K562 (cell line): ENCODE measurements around the gene BCL10. TPM values are rescaled to one million over a fixed set of nuclear protein-coding genes. Genes with fewer than 3 reads are reported as not detected.

Experiments
- ARNT ChIP-seq, 2 experiments: fragments of 450-650 bp; IDR thresholded peaks; 2 replicates each; pipeline ENCODE4 v1.6.1; 2016; ENCODE audit warnings: mild to moderate bottlenecking in 1 of 2
- FOXA1 ChIP-seq: fragments of 450-650 bp; IDR thresholded peaks from 2 replicates; pipeline ENCODE4 v1.6.1; 2016; ENCODE audit warnings: mild to moderate bottlenecking, borderline replicate concordance
- KDM5B ChIP-seq: fragments of 200-600 bp; sonication (generic); IDR thresholded peaks from 2 replicates; pipeline ENCODE4 v1.6.1; 2012; ENCODE audit warnings: low read depth, mild to moderate bottlenecking, moderate library complexity, low read length, control low read depth, inconsistent platforms; ENCODE audit not compliant: insufficient replicate concordance
- RCOR1 ChIP-seq, 2 experiments: IDR thresholded peaks; 2 replicates each; pipeline ENCODE4 v1.6.1; 2012; ENCODE audit warnings: low read depth in 2 of 2, low read length in 2 of 2, borderline replicate concordance in 1 of 2, improper control_type of control experiment in 1 of 2
- SMAD2 ChIP-seq: fragments of 150-350 bp; IDR thresholded peaks from 2 replicates; pipeline ENCODE4 v1.6.1; 2014; ENCODE audit warnings: low read depth, mild to moderate bottlenecking, low read length
- ZNF12 ChIP-seq: sonication (generic); formaldehyde crosslinking; IDR thresholded peaks from 2 replicates; pipeline ENCODE4 v1.4.0; 2020; ENCODE audit warnings: mild to moderate bottlenecking, missing genetic modification reagents
- polyA plus RNA-seq, 8 experiments: library from polyadenylated mRNA; depleted of rRNA in 4 of 8; stranded (reverse) in 5 of 8; unstranded in 3 of 8; fragments of >200 nt; fragmentation: Nextera tagmentation in 2 of 8; fragmentation: Illumina TruSeq in 1 of 8; extraction: Ambion mirVana in 2 of 8; extraction: Trizol in 1 of 8; gene quantifications; 2 replicates each; pipeline versions ENCODE4 v1.2.1 to v1.2.3, GENCODE V29; 2011 to 2014; ENCODE audit warnings: inconsistent platforms in 1 of 8, missing spikeins in 1 of 8
- total RNA-seq, 7 experiments: library from RNA; depleted of rRNA in 6 of 7; stranded (reverse); fragments of >200 nt in 6 of 7; fragmentation: Illumina TruSeq in 2 of 7; extraction: Trizol in 2 of 7; gene quantifications; 2 replicates each; pipeline versions ENCODE4 v1.2.1 to v1.2.3, GENCODE V29; 2011 to 2021; ENCODE audit warnings: low replicate concordance in 1 of 7
- TF ChIP-seq, protein P1 (sequence below): fragments of 450-650 bp; formaldehyde crosslinking; IDR thresholded peaks from 2 replicates; pipeline ENCODE4 v1.4.0; 2020; ENCODE audit warnings: mild to moderate bottlenecking, moderate library complexity
- TF ChIP-seq, protein P2 (sequence below): fragments of 250-450 bp; sonication (Bioruptor Pico); IDR thresholded peaks from 2 replicates; pipeline ENCODE4 v1.5.1; 2021; ENCODE audit warnings: mild to moderate bottlenecking
- TF ChIP-seq, protein P3 (sequence below): sonication (generic); formaldehyde crosslinking; IDR thresholded peaks from 2 replicates; pipeline ENCODE4 v1.8.0; 2022; ENCODE audit warnings: missing genetic modification reagents, mild to moderate bottlenecking, borderline replicate concordance
- TF ChIP-seq, protein P4 (sequence below): fragments of 450-650 bp; IDR thresholded peaks from 2 replicates; pipeline ENCODE4 v1.7.0; 2016; ENCODE audit warnings: borderline replicate concordance
- TF ChIP-seq, protein P5 (sequence below): IDR thresholded peaks from 2 replicates; pipeline ENCODE4 v1.6.1; 2012; ENCODE audit warnings: low read depth, low read length, improper control_type of control experiment, borderline replicate concordance
- TF ChIP-seq, protein P6 (sequence below): fragments of 450-650 bp; formaldehyde crosslinking; IDR thresholded peaks from 2 replicates; pipeline ENCODE4 v1.4.0; 2022; ENCODE audit warnings: missing genetic modification characterization
- TF ChIP-seq, protein P7 (sequence below): sonication (generic); IDR thresholded peaks from 2 replicates; pipeline ENCODE4 v1.6.1; 2016

BCL10 gene
- total and polyA plus RNA-seq, 9 of the 15 experiments (the other 6 are each of a cell fraction or from before 2014, with no cell fraction given): 8.0 to 19.4 (median 12.3) TPM

DNA sequence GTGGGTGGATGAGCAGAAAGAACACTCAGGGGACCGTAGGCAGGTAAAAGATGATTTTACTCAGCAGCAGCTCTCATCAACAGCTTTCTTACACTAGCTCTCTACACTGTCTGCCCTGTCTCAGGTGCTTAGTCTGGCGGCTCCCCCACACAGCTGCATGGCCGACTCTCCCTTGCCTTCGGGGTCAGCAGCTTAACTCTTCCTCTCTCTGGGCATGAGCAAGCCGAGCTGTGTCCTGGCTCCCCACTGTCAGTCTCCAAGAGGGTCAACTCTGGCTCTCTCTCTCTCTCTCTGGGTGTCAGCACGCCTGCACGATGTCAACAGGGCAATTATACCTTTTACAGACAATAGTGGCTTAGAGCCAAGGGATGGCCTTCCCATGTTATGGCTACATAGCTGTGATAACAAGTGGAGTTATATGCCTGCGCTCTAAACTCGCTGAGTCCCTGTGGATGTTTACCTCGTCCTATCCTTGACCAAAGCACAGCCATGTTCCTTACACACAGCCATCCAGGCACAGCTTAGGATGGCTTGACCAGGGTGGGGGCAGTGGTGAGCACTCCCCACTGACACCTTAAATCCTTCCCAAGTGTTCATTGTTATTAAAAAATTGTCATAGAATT lies 3.1 kb upstream of the BCL10 start (continued):
- TF ChIP-seq, protein P1, sequence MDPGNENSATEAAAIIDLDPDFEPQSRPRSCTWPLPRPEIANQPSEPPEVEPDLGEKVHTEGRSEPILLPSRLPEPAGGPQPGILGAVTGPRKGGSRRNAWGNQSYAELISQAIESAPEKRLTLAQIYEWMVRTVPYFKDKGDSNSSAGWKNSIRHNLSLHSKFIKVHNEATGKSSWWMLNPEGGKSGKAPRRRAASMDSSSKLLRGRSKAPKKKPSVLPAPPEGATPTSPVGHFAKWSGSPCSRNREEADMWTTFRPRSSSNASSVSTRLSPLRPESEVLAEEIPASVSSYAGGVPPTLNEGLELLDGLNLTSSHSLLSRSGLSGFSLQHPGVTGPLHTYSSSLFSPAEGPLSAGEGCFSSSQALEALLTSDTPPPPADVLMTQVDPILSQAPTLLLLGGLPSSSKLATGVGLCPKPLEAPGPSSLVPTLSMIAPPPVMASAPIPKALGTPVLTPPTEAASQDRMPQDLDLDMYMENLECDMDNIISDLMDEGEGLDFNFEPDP (CRISPR knock-in tag): no peak
- TF ChIP-seq RCOR1 (IDR thresholded peaks at IDR 0.05; ENCODE audit: borderline replicate concordance in 1 of 2, low read depth in 2 of 2, low read length in 2 of 2): no peak
- TF ChIP-seq, protein P2, sequence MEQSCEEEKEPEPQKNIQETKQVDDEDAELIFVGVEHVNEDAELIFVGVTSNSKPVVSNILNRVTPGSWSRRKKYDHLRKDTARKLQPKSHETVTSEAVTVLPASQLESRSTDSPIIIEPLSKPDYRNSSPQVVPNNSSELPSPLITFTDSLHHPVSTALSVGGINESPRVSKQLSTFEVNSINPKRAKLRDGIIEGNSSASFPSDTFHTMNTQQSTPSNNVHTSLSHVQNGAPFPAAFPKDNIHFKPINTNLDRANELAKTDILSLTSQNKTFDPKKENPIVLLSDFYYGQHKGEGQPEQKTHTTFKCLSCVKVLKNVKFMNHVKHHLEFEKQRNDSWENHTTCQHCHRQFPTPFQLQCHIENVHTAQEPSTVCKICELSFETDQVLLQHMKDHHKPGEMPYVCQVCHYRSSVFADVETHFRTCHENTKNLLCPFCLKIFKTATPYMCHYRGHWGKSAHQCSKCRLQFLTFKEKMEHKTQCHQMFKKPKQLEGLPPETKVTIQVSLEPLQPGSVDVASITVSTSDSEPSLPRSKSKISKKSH (CRISPR knock-in tag): no peak
- TF ChIP-seq FOXA1: no peak
- TF ChIP-seq KDM5B: no peak
- no peak for TF ChIP-seq ARNT (IDR thresholded peaks at IDR 0.05)
- TF ChIP-seq, protein P3, sequence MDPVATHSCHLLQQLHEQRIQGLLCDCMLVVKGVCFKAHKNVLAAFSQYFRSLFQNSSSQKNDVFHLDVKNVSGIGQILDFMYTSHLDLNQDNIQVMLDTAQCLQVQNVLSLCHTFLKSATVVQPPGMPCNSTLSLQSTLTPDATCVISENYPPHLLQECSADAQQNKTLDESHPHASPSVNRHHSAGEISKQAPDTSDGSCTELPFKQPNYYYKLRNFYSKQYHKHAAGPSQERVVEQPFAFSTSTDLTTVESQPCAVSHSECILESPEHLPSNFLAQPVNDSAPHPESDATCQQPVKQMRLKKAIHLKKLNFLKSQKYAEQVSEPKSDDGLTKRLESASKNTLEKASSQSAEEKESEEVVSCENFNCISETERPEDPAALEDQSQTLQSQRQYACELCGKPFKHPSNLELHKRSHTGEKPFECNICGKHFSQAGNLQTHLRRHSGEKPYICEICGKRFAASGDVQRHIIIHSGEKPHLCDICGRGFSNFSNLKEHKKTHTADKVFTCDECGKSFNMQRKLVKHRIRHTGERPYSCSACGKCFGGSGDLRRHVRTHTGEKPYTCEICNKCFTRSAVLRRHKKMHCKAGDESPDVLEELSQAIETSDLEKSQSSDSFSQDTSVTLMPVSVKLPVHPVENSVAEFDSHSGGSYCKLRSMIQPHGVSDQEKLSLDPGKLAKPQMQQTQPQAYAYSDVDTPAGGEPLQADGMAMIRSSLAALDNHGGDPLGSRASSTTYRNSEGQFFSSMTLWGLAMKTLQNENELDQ: no peak
- TF ChIP-seq ZNF12: no peak
- TF ChIP-seq, protein P4, sequence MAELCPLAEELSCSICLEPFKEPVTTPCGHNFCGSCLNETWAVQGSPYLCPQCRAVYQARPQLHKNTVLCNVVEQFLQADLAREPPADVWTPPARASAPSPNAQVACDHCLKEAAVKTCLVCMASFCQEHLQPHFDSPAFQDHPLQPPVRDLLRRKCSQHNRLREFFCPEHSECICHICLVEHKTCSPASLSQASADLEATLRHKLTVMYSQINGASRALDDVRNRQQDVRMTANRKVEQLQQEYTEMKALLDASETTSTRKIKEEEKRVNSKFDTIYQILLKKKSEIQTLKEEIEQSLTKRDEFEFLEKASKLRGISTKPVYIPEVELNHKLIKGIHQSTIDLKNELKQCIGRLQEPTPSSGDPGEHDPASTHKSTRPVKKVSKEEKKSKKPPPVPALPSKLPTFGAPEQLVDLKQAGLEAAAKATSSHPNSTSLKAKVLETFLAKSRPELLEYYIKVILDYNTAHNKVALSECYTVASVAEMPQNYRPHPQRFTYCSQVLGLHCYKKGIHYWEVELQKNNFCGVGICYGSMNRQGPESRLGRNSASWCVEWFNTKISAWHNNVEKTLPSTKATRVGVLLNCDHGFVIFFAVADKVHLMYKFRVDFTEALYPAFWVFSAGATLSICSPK: no peak
- TF ChIP-seq, protein P5, sequence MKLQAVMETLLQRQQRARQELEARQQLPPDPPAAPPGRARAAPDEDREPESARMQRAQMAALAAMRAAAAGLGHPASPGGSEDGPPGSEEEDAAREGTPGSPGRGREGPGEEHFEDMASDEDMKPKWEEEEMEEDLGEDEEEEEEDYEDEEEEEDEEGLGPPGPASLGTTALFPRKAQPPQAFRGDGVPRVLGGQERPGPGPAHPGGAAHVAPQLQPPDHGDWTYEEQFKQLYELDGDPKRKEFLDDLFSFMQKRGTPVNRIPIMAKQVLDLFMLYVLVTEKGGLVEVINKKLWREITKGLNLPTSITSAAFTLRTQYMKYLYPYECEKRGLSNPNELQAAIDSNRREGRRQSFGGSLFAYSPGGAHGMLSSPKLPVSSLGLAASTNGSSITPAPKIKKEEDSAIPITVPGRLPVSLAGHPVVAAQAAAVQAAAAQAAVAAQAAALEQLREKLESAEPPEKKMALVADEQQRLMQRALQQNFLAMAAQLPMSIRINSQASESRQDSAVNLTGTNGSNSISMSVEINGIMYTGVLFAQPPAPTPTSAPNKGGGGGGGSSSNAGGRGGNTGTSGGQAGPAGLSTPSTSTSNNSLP: no peak
- TF ChIP-seq, protein P6, sequence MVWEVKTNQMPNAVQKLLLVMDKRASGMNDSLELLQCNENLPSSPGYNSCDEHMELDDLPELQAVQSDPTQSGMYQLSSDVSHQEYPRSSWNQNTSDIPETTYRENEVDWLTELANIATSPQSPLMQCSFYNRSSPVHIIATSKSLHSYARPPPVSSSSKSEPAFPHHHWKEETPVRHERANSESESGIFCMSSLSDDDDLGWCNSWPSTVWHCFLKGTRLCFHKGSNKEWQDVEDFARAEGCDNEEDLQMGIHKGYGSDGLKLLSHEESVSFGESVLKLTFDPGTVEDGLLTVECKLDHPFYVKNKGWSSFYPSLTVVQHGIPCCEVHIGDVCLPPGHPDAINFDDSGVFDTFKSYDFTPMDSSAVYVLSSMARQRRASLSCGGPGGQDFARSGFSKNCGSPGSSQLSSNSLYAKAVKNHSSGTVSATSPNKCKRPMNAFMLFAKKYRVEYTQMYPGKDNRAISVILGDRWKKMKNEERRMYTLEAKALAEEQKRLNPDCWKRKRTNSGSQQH: no peak
- TF ChIP-seq, protein P7, sequence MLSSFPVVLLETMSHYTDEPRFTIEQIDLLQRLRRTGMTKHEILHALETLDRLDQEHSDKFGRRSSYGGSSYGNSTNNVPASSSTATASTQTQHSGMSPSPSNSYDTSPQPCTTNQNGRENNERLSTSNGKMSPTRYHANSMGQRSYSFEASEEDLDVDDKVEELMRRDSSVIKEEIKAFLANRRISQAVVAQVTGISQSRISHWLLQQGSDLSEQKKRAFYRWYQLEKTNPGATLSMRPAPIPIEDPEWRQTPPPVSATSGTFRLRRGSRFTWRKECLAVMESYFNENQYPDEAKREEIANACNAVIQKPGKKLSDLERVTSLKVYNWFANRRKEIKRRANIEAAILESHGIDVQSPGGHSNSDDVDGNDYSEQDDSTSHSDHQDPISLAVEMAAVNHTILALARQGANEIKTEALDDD: no peak
- TF ChIP-seq SMAD2: no peak
